Prostate gland (tissue), 2 donors: ENCODE results near the gene TTC27. TPM values are rescaled to one million over a fixed set of nuclear protein-coding genes. Genes with fewer than 3 reads are reported as not detected.

Source experiments
- DNase-seq: peaks from one replicate; pipeline ENCODE4 v3.0.0-alpha.2; 2019; ENCODE audit warnings: low spot score
- H3K27ac ChIP-seq, 2 donors: fragments of 200-600 bp; sonication (generic); 2 replicates each; pipeline ENCODE4 v1.5.1; 2017 to 2019
- H3K27me3 ChIP-seq: fragments of 200-600 bp; sonication (generic); replicated peaks from 2 replicates; pipeline ENCODE4 v1.5.1; 2019; ENCODE audit not compliant: insufficient read depth
- H3K36me3 ChIP-seq, 2 donors: fragments of 200-600 bp; sonication (generic); 1 replicate in 1 of 2; 2 replicates in 1 of 2; pipeline versions ENCODE4 v1.5.1 to v1.8.1; 2017 to 2019
- H3K4me1 ChIP-seq: fragments of 200-600 bp; sonication (generic); replicated peaks from 2 replicates; pipeline ENCODE4 v1.5.1; 2019
- H3K4me3 ChIP-seq, 2 donors: fragments of 200-600 bp; sonication (generic); 2 replicates each; pipeline ENCODE4 v1.5.1; 2017 to 2019
- H3K9me3 ChIP-seq: fragments of 200-600 bp; sonication (generic); 2 replicates; pipeline ENCODE4 v1.5.1; 2017
- POLR2A ChIP-seq: fragments of 450-650 bp; IDR thresholded peaks from one replicate; pipeline ENCODE4 v1.6.1; 2016; ENCODE audit warnings: antibody characterized with exemption, mild to moderate bottlenecking
- POLR2AphosphoS5 ChIP-seq: sonication (generic); formaldehyde crosslinking; IDR thresholded peaks from one replicate; pipeline ENCODE4 v1.6.1; 2017; ENCODE audit warnings: antibody characterized with exemption
- WGBS: methylation state at CpG from one replicate; pipeline ENCODE4 v1.1.5; 2018; 5-methylcytosine and 5-hydroxymethylcytosine counted together
- intact Hi-C: fragments of 100-400 bp; cut with DNase I; formaldehyde crosslinking; loops from one replicate; pipeline ENCODE4 v1.14.2; 2022
- total RNA-seq, 2 donors: library from RNA; depleted of rRNA; stranded (reverse); fragments of >200 nt; gene quantifications; one replicate each; pipeline ENCODE4 v1.1.0, GENCODE V29; 2016
- TF ChIP-seq, protein P1 (sequence below), 4 experiments: fragments of 200-600 bp in 2 of 4; fragments of 450-650 bp in 2 of 4; sonication (generic) in 2 of 4; IDR thresholded peaks; 1 replicate in 3 of 4; 2 replicates in 1 of 4; pipeline ENCODE4 v1.5.1; 2016 to 2019; ENCODE audit warnings: antibody characterized with exemption in 4 of 4, mild to moderate bottlenecking in 2 of 4, moderate library complexity in 2 of 4

Gene TTC27
- total RNA-seq: 10 to 100 TPM; 13.0 to 15.6 TPM

GRCh38 chr2:32627814-32628579 lies at the start of gene TTC27:
Gene TTC27 (plus strand): TSS chr2:32628050. CDS start chr2:32628293, 243 bp downstream.
- Histone ChIP-seq H3K4me3 (peak within 1 kb of the TSS; percentile 64 to 68), H3K36me3 (no peaks in the 10 kb centered on the region), H3K27me3 (no peaks in the 10 kb centered on the region), H3K9me3 (no peaks in the 10 kb centered on the region), H3K4me1 (no peaks in the 10 kb centered on the region), H3K27ac (peak within 1 kb of the TSS; percentile 53 to 66)
- intact Hi-C loops: no loop called here
- TF ChIP-seq POLR2AphosphoS5: peak; percentile 96
- peak; percentile 37 for TF ChIP-seq POLR2A
- TF ChIP-seq, protein P1, sequence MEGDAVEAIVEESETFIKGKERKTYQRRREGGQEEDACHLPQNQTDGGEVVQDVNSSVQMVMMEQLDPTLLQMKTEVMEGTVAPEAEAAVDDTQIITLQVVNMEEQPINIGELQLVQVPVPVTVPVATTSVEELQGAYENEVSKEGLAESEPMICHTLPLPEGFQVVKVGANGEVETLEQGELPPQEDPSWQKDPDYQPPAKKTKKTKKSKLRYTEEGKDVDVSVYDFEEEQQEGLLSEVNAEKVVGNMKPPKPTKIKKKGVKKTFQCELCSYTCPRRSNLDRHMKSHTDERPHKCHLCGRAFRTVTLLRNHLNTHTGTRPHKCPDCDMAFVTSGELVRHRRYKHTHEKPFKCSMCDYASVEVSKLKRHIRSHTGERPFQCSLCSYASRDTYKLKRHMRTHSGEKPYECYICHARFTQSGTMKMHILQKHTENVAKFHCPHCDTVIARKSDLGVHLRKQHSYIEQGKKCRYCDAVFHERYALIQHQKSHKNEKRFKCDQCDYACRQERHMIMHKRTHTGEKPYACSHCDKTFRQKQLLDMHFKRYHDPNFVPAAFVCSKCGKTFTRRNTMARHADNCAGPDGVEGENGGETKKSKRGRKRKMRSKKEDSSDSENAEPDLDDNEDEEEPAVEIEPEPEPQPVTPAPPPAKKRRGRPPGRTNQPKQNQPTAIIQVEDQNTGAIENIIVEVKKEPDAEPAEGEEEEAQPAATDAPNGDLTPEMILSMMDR (IDR thresholded peaks at IDR 0.05): peak in 2 of 4 experiments; percentile 23 to 38
- WGBS: under 1% methylated on average over 39 of the region's 39 CpGs
- peak; percentile 95 for DNase-seq

DNA sequence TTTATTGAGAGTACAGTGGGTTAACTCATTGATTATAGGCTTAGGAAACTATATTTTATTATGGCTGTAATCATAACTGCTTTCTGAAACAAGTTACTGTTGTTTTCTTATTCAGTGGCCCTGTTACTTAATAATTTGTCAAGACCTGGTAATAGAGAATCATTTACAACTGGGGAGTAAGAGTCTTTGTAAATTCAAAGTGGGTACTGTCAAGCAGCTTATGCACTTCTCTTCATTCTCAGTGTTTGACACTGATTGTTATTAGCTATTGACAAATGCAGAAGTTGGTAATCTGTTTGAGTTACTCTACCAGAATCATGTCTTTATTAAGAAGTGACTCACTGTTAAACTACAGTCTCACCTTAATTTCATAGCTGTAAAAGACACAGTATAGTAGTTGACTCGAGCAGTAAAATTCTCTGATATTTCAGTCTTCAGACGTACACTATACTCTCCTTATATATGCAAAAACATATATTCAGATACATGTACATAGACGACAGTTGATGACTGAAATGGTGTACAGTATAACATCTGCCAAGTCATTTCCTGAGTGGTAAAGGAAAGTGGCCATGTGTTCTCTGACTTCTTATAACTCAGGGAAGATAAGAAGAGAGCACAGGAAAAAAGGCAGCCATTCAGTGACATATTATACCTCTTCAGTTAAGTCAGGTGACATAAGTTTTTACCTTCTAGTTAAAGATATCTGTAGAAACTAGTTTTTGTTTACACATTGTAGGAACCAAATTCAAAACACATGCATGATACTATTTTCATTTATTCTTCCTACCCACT lies 36.0 kb upstream of the TTC27 start:
- no peaks in the 10 kb centered on the region for H3K36me3 ChIP-seq
- 70% methylated on average over 3 of the region's 3 CpGs for WGBS
- TF ChIP-seq POLR2AphosphoS5 (no peak), POLR2A (no peak)
- TF ChIP-seq, protein P1 (IDR thresholded peaks at IDR 0.05): no peak
- no peaks in the 10 kb centered on the region for H3K27me3 ChIP-seq
- intact Hi-C loops: no loop called here
- no peaks in the 10 kb centered on the region for H3K9me3 ChIP-seq
- H3K4me3 ChIP-seq: no peak overlapping the region
- DNase-seq: no peak
- no peak overlapping the region for H3K27ac ChIP-seq
- no peaks in the 10 kb centered on the region for H3K4me1 ChIP-seq

DNA sequence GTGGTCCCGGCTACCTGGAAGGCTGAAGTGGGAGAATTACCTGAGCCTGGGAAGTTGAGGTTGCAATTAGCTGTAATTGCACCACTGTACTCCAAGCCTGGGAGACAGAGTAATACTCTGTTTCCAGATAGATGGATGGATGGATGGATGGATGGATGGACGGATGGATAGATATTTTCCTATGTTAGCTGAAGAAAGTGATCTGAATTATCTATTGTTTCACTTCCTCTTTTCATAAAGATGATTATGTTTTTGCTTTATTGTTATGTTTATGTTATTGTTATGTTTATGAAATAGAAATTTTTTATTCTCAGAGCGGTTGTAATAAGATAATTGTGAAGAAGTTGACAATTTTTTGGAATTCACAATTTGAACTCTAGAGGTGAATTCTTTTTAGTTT lies 33.3 kb upstream of the TTC27 start:
- Histone ChIP-seq H3K4me1 (no peaks in the 10 kb centered on the region), H3K27me3 (no peaks in the 10 kb centered on the region), H3K9me3 (no peaks in the 10 kb centered on the region), H3K27ac (no peak overlapping the region), H3K36me3 (no peaks in the 10 kb centered on the region), H3K4me3 (no peak overlapping the region)
- intact Hi-C loops: no loop called here
- DNase-seq: no peak
- 91% methylated on average over 3 of the region's 3 CpGs for WGBS
- TF ChIP-seq POLR2A: no peak
- TF ChIP-seq, protein P1 (IDR thresholded peaks at IDR 0.05): no peak

- TF ChIP-seq, protein P1 (IDR thresholded peaks at IDR 0.05): no peak
- TF ChIP-seq POLR2AphosphoS5: peak; percentile 47
- Histone ChIP-seq H3K27ac (no peak overlapping the region), H3K9me3 (no peaks in the 10 kb centered on the region), H3K36me3 (no peaks in the 10 kb centered on the region), H3K4me1 (no peaks in the 10 kb centered on the region), H3K4me3 (no peak overlapping the region), H3K27me3 (no peaks in the 10 kb centered on the region)
- intact Hi-C loops: no loop called here
- no peak for DNase-seq
- WGBS: 93% methylated on average over 2 of the region's 2 CpGs
These were observed 16.5 kb upstream of the TTC27 start for GRCh38 chr2:32611366-32611765.
